Stomach (tissue), 4 donors: Measurements from ENCODE around the gene PPM1J.

Experiments used
- EP300 ChIP-seq: sonication (generic); formaldehyde crosslinking; IDR thresholded peaks from one replicate; pipeline ENCODE4 v1.6.1; 2017; ENCODE audit warnings: antibody characterized with exemption
- POLR2A ChIP-seq, 4 donors: fragments of 450-650 bp; IDR thresholded peaks; one replicate each; pipeline ENCODE4 v1.6.1; 2016; ENCODE audit warnings: antibody characterized with exemption in 4 of 4, control low read depth in 2 of 4, mild to moderate bottlenecking in 1 of 4, moderate library complexity in 1 of 4
- POLR2AphosphoS5 ChIP-seq, 3 donors: sonication (generic); formaldehyde crosslinking; IDR thresholded peaks; one replicate each; pipeline ENCODE4 v1.6.1; 2016; ENCODE audit warnings: antibody characterized with exemption in 3 of 3
- TF ChIP-seq, protein P1 (sequence below), 7 experiments: fragments of 450-650 bp in 4 of 7; fragments of 200-600 bp in 3 of 7; sonication (generic) in 3 of 7; IDR thresholded peaks; one replicate each; pipeline ENCODE4 v1.5.1; 2016 to 2019; ENCODE audit warnings: antibody characterized with exemption in 7 of 7, control low read depth in 2 of 7, mild to moderate bottlenecking in 1 of 7

DNA sequence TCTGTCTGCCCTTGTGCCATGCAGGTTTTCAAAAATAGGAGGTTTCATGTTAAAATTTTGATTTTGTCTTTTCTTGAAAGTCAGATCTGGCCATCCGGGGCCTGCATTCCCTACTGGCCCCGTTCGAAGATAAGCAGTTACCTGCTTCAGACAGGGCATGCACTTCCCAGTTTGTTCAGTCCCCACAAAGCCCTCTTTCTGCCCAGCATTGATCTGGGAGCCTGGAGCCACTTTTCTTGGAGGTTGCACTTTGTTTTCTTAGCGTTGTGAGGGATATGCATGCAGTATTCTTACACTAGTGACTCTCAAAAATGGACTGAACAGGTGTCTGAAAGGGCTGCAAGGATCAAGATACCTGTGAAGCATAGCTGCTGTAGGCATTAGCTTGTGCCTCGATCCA, 29.2 kb downstream of the PPM1J start:
- TF ChIP-seq, protein P1, sequence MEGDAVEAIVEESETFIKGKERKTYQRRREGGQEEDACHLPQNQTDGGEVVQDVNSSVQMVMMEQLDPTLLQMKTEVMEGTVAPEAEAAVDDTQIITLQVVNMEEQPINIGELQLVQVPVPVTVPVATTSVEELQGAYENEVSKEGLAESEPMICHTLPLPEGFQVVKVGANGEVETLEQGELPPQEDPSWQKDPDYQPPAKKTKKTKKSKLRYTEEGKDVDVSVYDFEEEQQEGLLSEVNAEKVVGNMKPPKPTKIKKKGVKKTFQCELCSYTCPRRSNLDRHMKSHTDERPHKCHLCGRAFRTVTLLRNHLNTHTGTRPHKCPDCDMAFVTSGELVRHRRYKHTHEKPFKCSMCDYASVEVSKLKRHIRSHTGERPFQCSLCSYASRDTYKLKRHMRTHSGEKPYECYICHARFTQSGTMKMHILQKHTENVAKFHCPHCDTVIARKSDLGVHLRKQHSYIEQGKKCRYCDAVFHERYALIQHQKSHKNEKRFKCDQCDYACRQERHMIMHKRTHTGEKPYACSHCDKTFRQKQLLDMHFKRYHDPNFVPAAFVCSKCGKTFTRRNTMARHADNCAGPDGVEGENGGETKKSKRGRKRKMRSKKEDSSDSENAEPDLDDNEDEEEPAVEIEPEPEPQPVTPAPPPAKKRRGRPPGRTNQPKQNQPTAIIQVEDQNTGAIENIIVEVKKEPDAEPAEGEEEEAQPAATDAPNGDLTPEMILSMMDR (IDR thresholded peaks at IDR 0.05): no peak
- TF ChIP-seq POLR2A (IDR thresholded peaks at IDR 0.05) (no peak), EP300 (no peak), POLR2AphosphoS5 (IDR thresholded peaks at IDR 0.05) (no peak)
